Measurements from ENCODE around the gene SLC35F3.

The SLC35F3 gene

GRCh38 chr1:234197839-234198238 lies 293.4 kb downstream of the SLC35F3 start:
- H3K4me3 ChIP-seq (ENCODE audit: low read length): no peak overlapping the region
- TF ChIP-seq EZH2phosphoT487 (IDR thresholded peaks at IDR 0.05; ENCODE audit: borderline replicate concordance, low read length) (no peak), CTCF (IDR thresholded peaks at IDR 0.05; ENCODE audit: low read depth, low read length, poor library complexity, severe bottlenecking) (no peak)
- H3K4me1 ChIP-seq (ENCODE audit: control insufficient read depth, low read length): no peaks in the 10 kb centered on the region
- no peaks in the 10 kb centered on the region for H3K79me2 ChIP-seq (ENCODE audit: control insufficient read depth, low read length)
- no peaks in the 10 kb centered on the region for H3K27me3 ChIP-seq (ENCODE audit: control insufficient read depth, low read length)
- no peaks in the 10 kb centered on the region for H3F3A ChIP-seq (ENCODE audit: control insufficient read depth, insufficient read depth)
- no peak overlapping the region for H3K4me2 ChIP-seq (ENCODE audit: low read length)
- no peak overlapping the region for H3K27ac ChIP-seq (ENCODE audit: low read depth, low read length)
- H3K9me2 ChIP-seq (replicated peaks; ENCODE audit: control insufficient read depth, low read length): no peaks in the 10 kb centered on the region
- H4K20me1 ChIP-seq (ENCODE audit: control insufficient read depth, insufficient read depth, low read depth, low read length): no peaks in the 10 kb centered on the region
- H3K36me3 ChIP-seq (ENCODE audit: control insufficient read depth, low read length): no peaks in the 10 kb centered on the region
- no peaks in the 10 kb centered on the region for H3K9me3 ChIP-seq (ENCODE audit: control insufficient read depth, insufficient read depth, low read length)

GRCh38 chr1:234199476-234200127 lies 295.1 kb downstream of the SLC35F3 start:
- no peak overlapping the region for H3K27ac ChIP-seq (ENCODE audit: low read depth, low read length)
- TF ChIP-seq EZH2phosphoT487 (IDR thresholded peaks at IDR 0.05; ENCODE audit: borderline replicate concordance, low read length) (no peak), CTCF (IDR thresholded peaks at IDR 0.05; ENCODE audit: low read depth, low read length, poor library complexity, severe bottlenecking) (no peak)
- H3K4me2 ChIP-seq (ENCODE audit: low read length): no peak overlapping the region
- no peaks in the 10 kb centered on the region for H3K9me3 ChIP-seq (ENCODE audit: control insufficient read depth, insufficient read depth, low read length)
- H4K20me1 ChIP-seq (ENCODE audit: control insufficient read depth, insufficient read depth, low read depth, low read length): no peaks in the 10 kb centered on the region
- H3K27me3 ChIP-seq (ENCODE audit: control insufficient read depth, low read length): no peaks in the 10 kb centered on the region
- H3K79me2 ChIP-seq (ENCODE audit: control insufficient read depth, low read length): no peaks in the 10 kb centered on the region
- H3F3A ChIP-seq (ENCODE audit: control insufficient read depth, insufficient read depth): no peaks in the 10 kb centered on the region
- no peaks in the 10 kb centered on the region for H3K36me3 ChIP-seq (ENCODE audit: control insufficient read depth, low read length)
- no peaks in the 10 kb centered on the region for H3K9me2 ChIP-seq (replicated peaks; ENCODE audit: control insufficient read depth, low read length)
- no peak overlapping the region for H3K4me3 ChIP-seq (ENCODE audit: low read length)
- no peaks in the 10 kb centered on the region for H3K4me1 ChIP-seq (ENCODE audit: control insufficient read depth, low read length)

GRCh38 chr1:234200566-234200965 lies 296.1 kb downstream of the SLC35F3 start:
- Histone ChIP-seq H3K4me3 (ENCODE audit: low read length) (no peak overlapping the region), H3K36me3 (ENCODE audit: control insufficient read depth, low read length) (no peaks in the 10 kb centered on the region), H3K9me3 (ENCODE audit: control insufficient read depth, insufficient read depth, low read length) (no peaks in the 10 kb centered on the region), H3F3A (ENCODE audit: control insufficient read depth, insufficient read depth) (no peaks in the 10 kb centered on the region), H3K79me2 (ENCODE audit: control insufficient read depth, low read length) (no peaks in the 10 kb centered on the region), H3K9me2 (replicated peaks; ENCODE audit: control insufficient read depth, low read length) (no peaks in the 10 kb centered on the region), H3K4me1 (ENCODE audit: control insufficient read depth, low read length) (no peaks in the 10 kb centered on the region), H4K20me1 (ENCODE audit: control insufficient read depth, insufficient read depth, low read depth, low read length) (no peaks in the 10 kb centered on the region), H3K27me3 (ENCODE audit: control insufficient read depth, low read length) (no peaks in the 10 kb centered on the region), H3K4me2 (ENCODE audit: low read length) (no peak overlapping the region), H3K27ac (ENCODE audit: low read depth, low read length) (no peak overlapping the region)
- TF ChIP-seq EZH2phosphoT487 (IDR thresholded peaks at IDR 0.05; ENCODE audit: borderline replicate concordance, low read length) (no peak), CTCF (IDR thresholded peaks at IDR 0.05; ENCODE audit: low read depth, low read length, poor library complexity, severe bottlenecking) (no peak)
